Esophagus muscularis mucosa (tissue), 3 donors: Measurements from ENCODE around the gene PRR15L.

Source experiments
- CTCF ChIP-seq, 3 experiments: fragments of 200-600 bp in 2 of 3; fragments of 450-650 bp in 1 of 3; sonication (generic) in 2 of 3; IDR thresholded peaks; one replicate each; pipeline ENCODE4 v1.5.1; 2017 to 2019; ENCODE audit warnings: antibody characterized with exemption in 3 of 3, mild to moderate bottlenecking in 2 of 3, moderate library complexity in 1 of 3
- POLR2A ChIP-seq: fragments of 450-650 bp; IDR thresholded peaks from one replicate; pipeline ENCODE4 v1.6.1; 2017; ENCODE audit warnings: antibody characterized with exemption, moderate library complexity, mild to moderate bottlenecking, low read depth

- TF ChIP-seq POLR2A (no peak), CTCF (IDR thresholded peaks at IDR 0.05) (no peak)
Measured at GRCh38 chr17:47997586-47997985, 39.9 kb upstream of the PRR15L start.
